GM23338 (cell line): Measurements from ENCODE around the gene PTGFR. TPM values are rescaled to one million over a fixed set of nuclear protein-coding genes. Genes with fewer than 3 reads are reported as not detected.

Source experiments
- ATAC-seq: fragments of 200-7000 bp; cut with Tn5 transposase; 3 replicates; pipeline ENCODE4 v1.9.1; 2020
- DNase-seq: peaks from one replicate; pipeline ENCODE4 v3.0.0-alpha.2; 2015; ENCODE audit warnings: low spot score
- H2AFZ ChIP-seq: fragments of 200-600 bp; sonication (generic); 2 replicates; pipeline ENCODE4 v1.8.0; 2016; ENCODE audit warnings: antibody characterized with exemption, mild to moderate bottlenecking, moderate library complexity
- H3F3A ChIP-seq: fragments of 200-600 bp; sonication (generic); replicated peaks from 2 replicates; pipeline ENCODE4 v1.8.0; 2017; ENCODE audit warnings: antibody characterized with exemption, mixed run types, low read depth
- H3K27ac ChIP-seq: fragments of 200-600 bp; sonication (generic); 2 replicates; pipeline ENCODE4 v1.6.1; 2016; ENCODE audit warnings: low read depth
- H3K27me3 ChIP-seq: fragments of 200-600 bp; sonication (generic); 2 replicates; pipeline ENCODE4 v1.8.0; 2016; ENCODE audit warnings: mild to moderate bottlenecking, mixed run types, moderate library complexity; ENCODE audit not compliant: insufficient read depth
- H3K36me3 ChIP-seq: fragments of 200-600 bp; sonication (generic); 2 replicates; pipeline ENCODE4 v1.8.0; 2016; ENCODE audit warnings: mild to moderate bottlenecking; ENCODE audit not compliant: insufficient read depth
- H3K4me1 ChIP-seq: fragments of 200-600 bp; sonication (generic); 2 replicates; pipeline ENCODE4 v1.8.0; 2016; ENCODE audit warnings: mild to moderate bottlenecking, moderate library complexity; ENCODE audit not compliant: insufficient read depth
- H3K4me2 ChIP-seq: fragments of 200-600 bp; sonication (generic); 2 replicates; pipeline ENCODE4 v1.7.1; 2017; ENCODE audit warnings: mixed run types
- H3K4me3 ChIP-seq: fragments of 200-600 bp; sonication (generic); 2 replicates; pipeline ENCODE4 v1.6.1; 2016; ENCODE audit warnings: mixed run types
- H3K79me2 ChIP-seq: fragments of 200-600 bp; sonication (generic); replicated peaks from 2 replicates; pipeline ENCODE4 v1.8.0; 2017; ENCODE audit warnings: mild to moderate bottlenecking; ENCODE audit not compliant: insufficient read depth
- H3K9me2 ChIP-seq: fragments of 200-600 bp; sonication (generic); 2 replicates; pipeline ENCODE4 v1.8.0; 2017; ENCODE audit not compliant: insufficient read depth
- H4K20me1 ChIP-seq: fragments of 200-600 bp; sonication (generic); replicated peaks from 2 replicates; pipeline ENCODE4 v1.8.0; 2017; ENCODE audit warnings: mild to moderate bottlenecking; ENCODE audit not compliant: insufficient read depth
- H3K27ac Mint-ChIP-seq: 2 replicates; pipeline ENCODE4 v1.8.0; 2020; ENCODE audit warnings: inconsistent platforms, mild to moderate bottlenecking, moderate library complexity, mixed read lengths
- H3K27me3 Mint-ChIP-seq: 3 replicates; pipeline ENCODE4 v1.8.0; 2022; ENCODE audit warnings: low read depth, mild to moderate bottlenecking, moderate library complexity, mixed read lengths, inconsistent platforms; ENCODE audit not compliant: insufficient read depth, poor library complexity
- H3K36me3 Mint-ChIP-seq: 3 replicates; pipeline ENCODE4 v1.8.0; 2021; ENCODE audit warnings: low read depth, mild to moderate bottlenecking, inconsistent platforms, moderate library complexity, mixed read lengths
- H3K4me1 Mint-ChIP-seq: 3 replicates; pipeline ENCODE4 v1.8.0; 2020; ENCODE audit warnings: mild to moderate bottlenecking, inconsistent platforms, mixed read lengths
- H3K4me3 Mint-ChIP-seq: 3 replicates; pipeline ENCODE4 v1.8.0; 2021; ENCODE audit warnings: moderate library complexity, mild to moderate bottlenecking, inconsistent platforms, mixed read lengths
- H3K9me3 Mint-ChIP-seq: 3 replicates; pipeline ENCODE4 v1.8.0; 2020; ENCODE audit warnings: moderate library complexity, mild to moderate bottlenecking, inconsistent platforms, mixed read lengths
- EZH2phosphoT487 ChIP-seq: fragments of 200-600 bp; sonication (generic); IDR thresholded peaks from one replicate; pipeline ENCODE4 v1.8.1; 2018; ENCODE audit warnings: antibody characterized with exemption; ENCODE audit not compliant: unreplicated experiment
- JUNB ChIP-seq: IDR thresholded peaks from one replicate; pipeline ENCODE4 v1.6.1; 2016; ENCODE audit warnings: antibody characterized with exemption; ENCODE audit not compliant: unreplicated experiment
- NANOG ChIP-seq: IDR thresholded peaks from 2 replicates; pipeline ENCODE4 v1.6.1; 2016; ENCODE audit warnings: antibody characterized with exemption, borderline replicate concordance
- POLR2AphosphoS5 ChIP-seq: IDR thresholded peaks from 2 replicates; pipeline ENCODE4 v1.6.1; 2016; ENCODE audit warnings: antibody characterized with exemption, low read depth
- REST ChIP-seq: IDR thresholded peaks from one replicate; pipeline ENCODE4 v1.6.1; 2018; ENCODE audit warnings: antibody characterized with exemption; ENCODE audit not compliant: unreplicated experiment
- STAT1 ChIP-seq: IDR thresholded peaks from one replicate; pipeline ENCODE4 v1.6.1; 2016; ENCODE audit warnings: antibody characterized with exemption; ENCODE audit not compliant: unreplicated experiment
- ZNF114 ChIP-seq: fragments of 250-450 bp; sonication (Bioruptor Pico); IDR thresholded peaks from 2 replicates; pipeline ENCODE4 v1.5.0; 2020; ENCODE audit warnings: mild to moderate bottlenecking, moderate library complexity
- ZNF331 ChIP-seq: fragments of 250-450 bp; sonication (Bioruptor Pico); IDR thresholded peaks from 2 replicates; pipeline ENCODE4 v1.5.0; 2020; ENCODE audit warnings: low read depth, mild to moderate bottlenecking, moderate library complexity
- ZNF462 ChIP-seq: fragments of 250-450 bp; sonication (Bioruptor Pico); IDR thresholded peaks from 2 replicates; pipeline ENCODE4 v1.5.0; 2020; ENCODE audit warnings: mild to moderate bottlenecking, moderate library complexity
- polyA plus RNA-seq: library from polyadenylated mRNA; unstranded; fragments of >200 nt; fragmentation: Nextera tagmentation; extraction: Ambion mirVana; gene quantifications from 2 replicates; pipeline ENCODE4 v1.2.1, GENCODE V29; 2016
- total RNA-seq: library from RNA; depleted of rRNA; stranded (reverse); fragments of >200 nt; shearing (Covaris generic); gene quantifications from 2 replicates; pipeline ENCODE4 v1.2.3, GENCODE V29; 2014
- TF ChIP-seq, protein P1 (sequence below), 2 experiments: fragments of 200-600 bp in 1 of 2; sonication (generic) in 1 of 2; conservative IDR thresholded peaks; 2 replicates each; pipeline versions ENCODE4 v1.5.1 to v1.6.1; 2016 to 2017; ENCODE audit warnings: antibody characterized with exemption in 2 of 2, low read depth in 2 of 2, mild to moderate bottlenecking in 2 of 2, moderate library complexity in 1 of 2

The PTGFR gene
- total and polyA plus RNA-seq, 2 experiments from 2014 or later, result 0.24 TPM; not detected in 1

DNA sequence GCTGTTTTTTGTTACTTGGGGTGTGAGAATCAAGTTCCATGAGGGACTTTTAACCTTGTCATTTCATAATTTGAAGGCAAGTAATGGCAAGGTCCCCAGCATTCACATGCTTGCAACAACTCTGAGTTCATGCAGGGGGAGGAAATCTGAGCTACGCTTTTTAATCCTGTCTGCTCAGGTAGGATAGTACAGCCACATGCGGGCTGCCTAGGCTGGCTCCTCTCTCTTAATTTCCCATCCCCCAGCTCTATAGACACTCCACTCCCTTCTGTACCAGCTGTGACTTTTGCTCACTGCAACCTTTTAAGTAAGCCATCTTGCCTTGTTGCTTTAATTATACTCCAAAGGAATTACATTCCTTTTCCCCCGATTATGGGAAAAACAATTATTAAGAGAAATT is 30.1 kb downstream of the PTGFR start:
- H3K4me1 Mint-ChIP-seq, result 0 out of 3 replicates have a peak, but pooled peaks cover 2% of the 10 kb centered on the region
- no peaks in the 10 kb centered on the region for H3K9me3 Mint-ChIP-seq
- no peaks in the 10 kb centered on the region for H3K27me3 ChIP-seq

DNA sequence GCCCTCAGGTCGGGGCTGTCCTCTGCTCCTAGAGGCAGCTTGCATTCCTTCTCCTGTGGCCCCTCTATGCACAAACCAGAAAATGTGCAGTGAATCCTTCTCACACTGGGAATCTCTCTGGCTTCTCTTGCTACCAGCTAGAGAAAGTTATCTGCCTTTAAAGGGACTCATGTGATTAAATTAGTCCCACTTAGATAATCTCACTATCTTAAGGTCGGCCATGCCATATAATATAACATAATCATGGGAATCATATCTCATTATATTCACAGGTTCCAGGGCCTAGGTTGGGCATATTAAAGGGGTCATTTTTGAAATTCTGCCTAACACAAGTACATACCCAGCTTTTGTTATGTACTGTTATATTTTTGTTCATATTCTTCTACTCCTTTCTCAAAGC is 31.4 kb downstream of the PTGFR start:
- H2AFZ ChIP-seq, result peak overlapping the region; percentile 61; the same call in 1 of the 2 replicates
- 0 out of 3 replicates have a peak, but pooled peaks cover 2% of the 10 kb centered on the region for H3K4me1 Mint-ChIP-seq
- no peak overlapping the region for H3K27ac ChIP-seq
- H3F3A ChIP-seq, result no peaks in the 10 kb centered on the region
- H3K27ac Mint-ChIP-seq, result no peak overlapping the region
- H3K27me3 ChIP-seq, result no peaks in the 10 kb centered on the region
- no peaks in the 10 kb centered on the region for H3K4me1 ChIP-seq
- H3K27me3 Mint-ChIP-seq, result no peaks in the 10 kb centered on the region
- H3K36me3 Mint-ChIP-seq, result no peaks in the 10 kb centered on the region
- H3K4me3 ChIP-seq, result no peak overlapping the region
- H3K4me3 Mint-ChIP-seq, result no peak overlapping the region
- H4K20me1 ChIP-seq, result no peaks in the 10 kb centered on the region
- H3K79me2 ChIP-seq, result no peaks in the 10 kb centered on the region
- no peaks in the 10 kb centered on the region for H3K9me3 Mint-ChIP-seq
- no peaks in the 10 kb centered on the region for H3K36me3 ChIP-seq
- no peaks in the 10 kb centered on the region; the same call in 1 of the 2 replicates for H3K9me2 ChIP-seq
- H3K4me2 ChIP-seq, result no peak overlapping the region
- no peak for ATAC-seq
- no peak for DNase-seq
- TF ChIP-seq REST (no peak), ZNF114 (CRISPR knock-in tag) (no peak), POLR2AphosphoS5 (no peak), NANOG (no peak), EZH2phosphoT487 (no peak), JUNB (no peak), ZNF462 (no peak), ZNF331 (no peak), STAT1 (no peak)
- TF ChIP-seq, protein P1, sequence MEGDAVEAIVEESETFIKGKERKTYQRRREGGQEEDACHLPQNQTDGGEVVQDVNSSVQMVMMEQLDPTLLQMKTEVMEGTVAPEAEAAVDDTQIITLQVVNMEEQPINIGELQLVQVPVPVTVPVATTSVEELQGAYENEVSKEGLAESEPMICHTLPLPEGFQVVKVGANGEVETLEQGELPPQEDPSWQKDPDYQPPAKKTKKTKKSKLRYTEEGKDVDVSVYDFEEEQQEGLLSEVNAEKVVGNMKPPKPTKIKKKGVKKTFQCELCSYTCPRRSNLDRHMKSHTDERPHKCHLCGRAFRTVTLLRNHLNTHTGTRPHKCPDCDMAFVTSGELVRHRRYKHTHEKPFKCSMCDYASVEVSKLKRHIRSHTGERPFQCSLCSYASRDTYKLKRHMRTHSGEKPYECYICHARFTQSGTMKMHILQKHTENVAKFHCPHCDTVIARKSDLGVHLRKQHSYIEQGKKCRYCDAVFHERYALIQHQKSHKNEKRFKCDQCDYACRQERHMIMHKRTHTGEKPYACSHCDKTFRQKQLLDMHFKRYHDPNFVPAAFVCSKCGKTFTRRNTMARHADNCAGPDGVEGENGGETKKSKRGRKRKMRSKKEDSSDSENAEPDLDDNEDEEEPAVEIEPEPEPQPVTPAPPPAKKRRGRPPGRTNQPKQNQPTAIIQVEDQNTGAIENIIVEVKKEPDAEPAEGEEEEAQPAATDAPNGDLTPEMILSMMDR (conservative IDR thresholded peaks at IDR 0.05; ENCODE audit: low read depth in 2 of 2), result no peak

More for the DNA sequence above, 30.1 kb downstream of the PTGFR start:
- no peak overlapping the region for H3K4me3 ChIP-seq
- H3K27ac Mint-ChIP-seq, result peak overlapping the region; percentile 33; the same call in 1 of the 2 replicates
- H3K79me2 ChIP-seq, result no peaks in the 10 kb centered on the region
- H2AFZ ChIP-seq, result no peak overlapping the region
- H3K36me3 Mint-ChIP-seq, result no peaks in the 10 kb centered on the region
- H3K4me1 ChIP-seq, result no peaks in the 10 kb centered on the region
- no peak overlapping the region for H3K27ac ChIP-seq
- H4K20me1 ChIP-seq, result no peaks in the 10 kb centered on the region
- TF ChIP-seq NANOG, result no peak
- no peaks in the 10 kb centered on the region for H3K27me3 Mint-ChIP-seq
- H3K4me2 ChIP-seq, result no peak overlapping the region
- no peak for DNase-seq
- peak; percentile 55 for ATAC-seq
- H3K9me2 ChIP-seq, result no peaks in the 10 kb centered on the region; the same call in 1 of the 2 replicates
- H3K36me3 ChIP-seq, result no peaks in the 10 kb centered on the region
- H3K4me3 Mint-ChIP-seq, result no peak overlapping the region
- no peaks in the 10 kb centered on the region for H3F3A ChIP-seq
